GM12873 (cell line): ENCODE results near the gene LPAR4.

ENCODE experiments used
- CTCF ChIP-seq: IDR thresholded peaks from 2 replicates; pipeline ENCODE4 v1.5.1; 2012; ENCODE audit warnings: low read depth, mild to moderate bottlenecking, moderate library complexity, low read length, control low read depth; ENCODE audit not compliant: insufficient read depth; ENCODE audit errors: missing control alignments

Gene LPAR4

GRCh38 chrX:78746496-78746895, 1.0 kb upstream of the LPAR4 start:
- no peak for TF ChIP-seq CTCF

- TF ChIP-seq CTCF = no peak
These were observed 451 bp downstream of the LPAR4 start for GRCh38 chrX:78747971-78748370.

- no peak for TF ChIP-seq CTCF
These were observed 1.3 kb downstream of the LPAR4 start for GRCh38 chrX:78748846-78749245.

GRCh38 chrX:78753571-78753970, 6.1 kb downstream of the LPAR4 start:
- TF ChIP-seq CTCF = no peak

- TF ChIP-seq CTCF = peak; percentile 44
These were observed 7.4 kb downstream of the LPAR4 start for GRCh38 chrX:78754917-78755316.

- TF ChIP-seq CTCF = no peak
These were observed 11.6 kb downstream of the LPAR4 start for GRCh38 chrX:78759081-78759480.

- TF ChIP-seq CTCF = no peak
These were observed 21.7 kb downstream of the LPAR4 start for GRCh38 chrX:78769101-78769755.

- TF ChIP-seq CTCF = no peak
These were observed 22.4 kb downstream of the LPAR4 start for GRCh38 chrX:78769946-78770345.
